Ramos (cell line): Measurements from ENCODE around the gene B4GALT1.

ENCODE experiments used
- in situ Hi-C: fragments of 300-500 bp; cut with MboI; formaldehyde crosslinking; loops from one replicate; pipeline ENCODE4 v1.14.3; 2022; ENCODE audit warnings: low sequenced_read_pairs; ENCODE audit not compliant: unreplicated experiment

Gene B4GALT1

DNA sequence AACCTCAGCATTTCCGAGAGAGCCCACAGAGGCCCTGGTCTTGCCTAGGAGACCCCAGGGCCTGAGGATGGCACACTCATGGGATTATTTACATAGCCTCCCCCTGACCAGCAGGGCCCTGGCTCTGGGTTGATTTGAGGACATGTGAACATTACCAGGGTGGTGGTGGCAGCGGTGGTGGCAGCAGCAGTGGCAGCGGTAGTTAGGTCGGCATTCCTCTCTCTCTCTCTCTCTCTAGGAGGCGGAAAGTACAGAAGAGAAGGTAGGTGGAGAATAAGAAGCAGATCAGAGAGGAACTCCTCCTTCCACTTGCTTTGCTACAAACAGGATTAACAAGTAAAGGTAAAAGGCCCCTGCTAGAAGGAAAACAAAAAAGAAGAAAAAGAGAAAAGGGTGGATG is 39.3 kb downstream of the B4GALT1 start:
- in situ Hi-C loops, result no loop called here

DNA sequence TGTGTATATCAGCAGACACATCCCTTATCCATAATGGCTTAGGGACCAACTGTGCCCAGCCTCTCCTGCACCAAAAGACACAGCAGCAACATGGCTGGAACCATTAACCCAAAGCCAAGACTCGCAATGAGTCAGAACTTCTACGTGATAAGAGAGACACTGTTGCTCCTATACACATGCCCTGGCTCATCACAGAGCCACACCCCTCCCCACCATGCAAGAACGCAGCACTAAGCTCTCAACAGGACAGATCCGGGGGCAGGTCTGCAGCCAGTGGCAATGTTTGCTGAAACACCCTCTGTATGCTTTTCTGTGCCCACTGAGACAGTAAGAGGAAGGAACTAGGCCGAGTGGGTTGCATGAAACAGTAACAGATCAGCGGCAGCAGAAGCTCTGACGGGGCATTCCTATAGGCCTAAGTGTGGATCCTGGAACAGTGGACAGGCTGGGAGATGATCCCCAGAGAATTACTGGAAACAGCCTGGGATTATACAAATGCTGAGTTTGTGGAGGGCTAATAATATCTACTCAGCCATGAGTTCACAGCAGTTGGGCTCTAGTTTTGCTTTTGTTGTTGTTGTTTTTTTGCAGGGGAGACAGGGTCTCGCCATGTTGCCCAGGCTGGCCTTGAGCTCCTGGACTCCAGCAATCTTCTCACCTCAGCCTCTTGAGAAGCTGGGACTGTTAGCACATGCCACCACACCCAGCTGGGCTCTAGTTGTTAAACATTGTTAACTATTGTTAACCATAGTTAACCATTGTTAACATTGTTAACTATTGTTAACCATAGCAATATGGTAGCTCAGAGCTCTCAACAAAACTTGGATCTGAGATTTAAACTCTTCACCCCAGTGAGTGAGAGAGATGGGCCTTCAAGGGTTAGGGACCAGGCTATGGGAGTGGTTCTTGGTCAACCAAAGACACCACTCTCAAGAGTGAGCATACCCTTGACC is 41.0 kb downstream of the B4GALT1 start:
- in situ Hi-C loops, result no loop called here

DNA sequence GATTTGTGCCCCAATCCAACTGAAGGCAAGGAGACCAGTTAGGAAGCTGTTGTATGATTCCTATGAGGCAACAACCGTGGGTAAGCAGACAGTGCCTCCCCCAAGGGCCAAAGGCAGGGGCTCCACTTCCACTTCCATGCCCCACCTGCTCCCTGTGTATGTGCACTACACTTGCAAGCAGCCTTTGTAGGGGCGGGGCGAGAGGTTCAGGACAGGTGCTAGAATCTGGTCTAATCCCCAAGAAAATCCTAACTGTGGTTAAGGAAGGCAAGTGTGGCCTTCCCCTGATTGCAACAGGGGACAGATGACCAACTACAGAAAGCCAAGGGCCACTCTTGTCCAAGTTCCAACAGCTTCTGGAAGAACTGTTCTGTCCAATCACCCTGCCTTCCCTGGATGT is 41.7 kb downstream of the B4GALT1 start:
- in situ Hi-C loops, result no loop called here

DNA sequence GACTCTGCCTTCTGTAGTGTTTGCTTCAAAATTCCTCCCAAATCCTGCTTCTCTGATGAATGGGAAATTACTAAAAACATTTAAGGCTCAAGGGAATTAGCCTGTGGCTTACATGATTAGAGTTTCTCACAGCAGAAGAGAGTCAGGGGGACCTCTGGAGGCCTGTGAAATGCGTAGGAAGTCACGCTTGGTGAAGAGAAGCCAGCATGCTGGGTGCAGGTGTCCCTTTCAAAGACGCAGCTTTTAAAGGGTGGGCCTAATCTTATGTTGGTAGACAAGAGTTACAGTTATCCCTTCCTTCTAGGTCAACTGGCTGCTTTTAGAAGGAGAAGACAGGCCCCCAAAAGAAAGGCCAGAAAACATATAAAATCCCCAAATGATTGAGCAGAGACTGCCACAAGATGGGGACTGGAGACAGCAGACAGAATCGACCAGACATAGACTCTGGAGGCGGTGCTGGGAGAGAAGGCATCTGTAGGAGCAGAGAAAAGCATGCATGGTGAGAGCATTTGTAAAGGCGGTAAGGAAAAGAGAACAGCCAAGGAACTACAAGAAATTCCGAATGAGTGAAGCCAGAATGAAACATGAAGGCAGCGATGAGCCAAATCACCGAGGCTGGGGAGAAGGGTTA is 42.3 kb downstream of the B4GALT1 start:
- in situ Hi-C loops, result no loop called here

DNA sequence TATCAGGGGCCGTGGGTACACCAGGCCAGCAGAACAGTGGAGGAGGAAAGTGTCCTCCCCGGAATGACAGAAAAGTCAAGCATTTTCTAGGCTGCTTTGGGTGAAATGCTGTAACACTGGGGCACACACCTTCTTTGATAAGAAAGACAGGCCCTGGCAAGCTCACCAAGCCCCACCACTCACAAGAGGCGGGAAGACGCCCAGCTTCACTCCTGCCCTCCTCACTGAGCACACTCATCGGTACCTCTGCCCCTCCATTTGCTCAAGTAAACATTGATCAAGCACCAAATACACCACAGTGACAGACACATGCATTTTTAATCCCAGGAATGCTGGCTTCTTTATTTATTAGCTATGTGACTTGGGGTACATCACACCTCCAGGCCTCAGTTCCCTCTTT is 43.1 kb downstream of the B4GALT1 start:
- in situ Hi-C loops, result no loop called here

DNA sequence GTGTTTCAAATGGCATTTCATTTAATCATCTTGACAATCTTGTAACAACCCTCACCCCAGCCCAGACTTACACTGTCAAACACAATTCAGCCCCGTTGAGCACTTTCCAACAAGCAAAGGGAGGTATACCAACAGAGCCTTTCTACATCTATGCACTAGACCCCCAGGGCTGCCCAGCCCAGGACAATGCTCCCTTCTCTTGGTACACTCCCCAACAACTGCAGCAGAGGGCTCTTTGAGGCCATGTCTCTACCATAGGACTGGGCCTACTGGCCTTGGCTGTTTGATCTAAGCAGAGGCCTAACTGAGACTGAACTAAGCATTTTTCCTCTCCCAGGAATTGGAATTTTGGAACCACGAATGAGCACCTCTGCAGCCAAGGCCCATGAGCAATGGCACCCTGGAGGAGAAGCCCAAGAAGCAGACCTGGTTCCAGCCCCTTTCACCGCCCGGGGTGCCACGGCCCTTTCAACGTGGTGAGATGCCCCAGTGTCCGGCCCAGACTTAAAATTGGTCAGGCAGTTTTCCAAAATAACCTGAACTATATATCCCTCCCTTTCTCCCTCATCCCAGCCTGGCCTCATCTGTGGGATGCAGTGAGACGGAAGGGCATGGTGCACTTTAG is 43.6 kb downstream of the B4GALT1 start:
- in situ Hi-C loops, result no loop called here

DNA sequence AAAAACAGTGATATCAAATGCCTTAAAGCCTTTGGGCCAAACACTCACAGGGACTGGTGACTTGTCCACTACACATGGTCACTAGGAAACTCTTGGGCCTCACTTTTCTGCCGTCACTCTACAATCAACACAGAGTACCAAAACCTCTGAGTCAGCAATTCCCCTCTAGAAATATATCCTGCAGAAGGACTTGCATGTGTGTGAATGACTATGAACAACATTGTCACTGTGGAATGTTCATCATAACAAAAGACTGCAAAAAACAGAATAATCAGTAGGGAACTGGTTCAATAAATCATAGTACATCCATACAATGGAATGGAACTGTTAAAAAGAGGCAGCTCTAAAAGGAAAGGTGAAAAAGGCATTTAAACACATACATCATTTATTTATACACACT is 46.5 kb downstream of the B4GALT1 start:
- in situ Hi-C loops, result no loop called here

DNA sequence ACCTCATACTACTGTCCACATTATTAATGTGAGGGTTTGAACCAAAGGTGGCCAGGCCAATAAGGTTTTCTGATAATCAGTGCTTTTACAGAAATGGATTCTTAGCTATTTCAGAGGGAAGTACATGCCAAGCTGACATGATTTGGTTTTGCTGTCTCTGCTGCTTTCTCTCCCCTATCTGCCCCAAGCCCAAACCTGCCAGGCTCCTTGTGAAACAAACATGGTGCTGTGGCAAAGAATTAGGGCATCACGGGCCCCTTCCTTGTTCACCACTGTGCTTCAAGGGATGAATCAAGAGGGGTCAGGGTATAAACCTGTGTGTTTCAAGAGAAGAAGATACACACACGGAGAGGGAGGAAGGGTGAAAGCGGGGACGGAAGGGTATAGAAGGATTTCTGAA is 49.3 kb downstream of the B4GALT1 start:
- in situ Hi-C loops, result no loop called here

DNA sequence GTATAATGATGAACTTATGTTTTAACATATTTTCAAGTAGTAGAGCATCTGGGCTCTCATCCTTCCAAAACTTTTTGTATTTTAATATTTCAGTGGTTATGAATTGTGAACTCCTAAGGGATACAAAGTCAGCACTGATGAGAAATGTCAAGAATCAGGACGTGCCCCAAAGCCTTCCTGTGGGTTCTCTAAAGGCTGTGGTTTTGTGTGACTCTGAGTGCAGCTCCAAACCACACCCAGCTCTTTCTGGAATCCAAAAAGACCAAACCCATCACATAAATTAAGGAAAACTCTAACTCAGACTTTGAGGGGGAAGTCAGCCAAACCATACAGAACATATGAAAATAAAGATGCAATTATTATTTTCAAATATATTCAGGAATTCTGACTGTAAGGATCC is 49.8 kb downstream of the B4GALT1 start:
- in situ Hi-C loops, result no loop called here

DNA sequence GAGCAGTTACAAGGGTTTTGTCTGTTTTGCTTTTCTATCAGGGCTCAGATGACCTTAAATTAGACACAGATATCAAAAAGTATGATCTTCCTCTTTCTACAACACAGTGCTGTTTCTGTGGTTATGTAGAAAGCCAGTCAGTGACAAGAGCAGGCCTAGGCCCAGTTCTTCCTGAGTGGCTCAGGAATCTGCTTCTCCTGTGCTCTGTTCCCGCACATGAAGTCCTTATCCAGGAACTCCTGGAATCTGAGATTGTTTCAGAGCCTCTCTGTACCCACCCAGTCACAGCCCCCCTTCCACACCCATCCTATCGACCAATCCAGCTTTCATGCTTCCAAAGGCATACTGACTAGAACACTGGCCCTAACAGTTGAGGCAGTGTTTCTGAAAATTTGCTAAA is 50.3 kb downstream of the B4GALT1 start:
- in situ Hi-C loops, result no loop called here

DNA sequence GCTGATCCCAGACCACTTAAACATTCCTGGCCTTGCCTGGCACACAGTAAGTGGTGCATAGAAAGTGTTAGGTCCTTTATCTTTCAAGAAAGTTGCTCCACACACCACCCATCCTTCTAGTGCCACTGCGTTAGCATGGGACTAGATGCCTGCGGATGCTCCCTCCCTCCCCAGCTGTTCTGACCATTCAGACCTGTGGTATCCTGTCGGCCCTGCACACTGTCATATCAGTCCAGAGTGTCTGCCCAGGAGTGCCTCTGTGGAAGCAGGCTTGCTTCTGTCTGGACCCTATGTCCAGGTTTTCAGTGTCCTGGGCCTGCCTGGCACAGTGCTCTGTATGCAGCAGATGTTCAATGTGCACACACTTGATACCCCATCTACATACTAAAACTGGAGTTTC is 52.4 kb downstream of the B4GALT1 start:
- in situ Hi-C loops, result no loop called here

DNA sequence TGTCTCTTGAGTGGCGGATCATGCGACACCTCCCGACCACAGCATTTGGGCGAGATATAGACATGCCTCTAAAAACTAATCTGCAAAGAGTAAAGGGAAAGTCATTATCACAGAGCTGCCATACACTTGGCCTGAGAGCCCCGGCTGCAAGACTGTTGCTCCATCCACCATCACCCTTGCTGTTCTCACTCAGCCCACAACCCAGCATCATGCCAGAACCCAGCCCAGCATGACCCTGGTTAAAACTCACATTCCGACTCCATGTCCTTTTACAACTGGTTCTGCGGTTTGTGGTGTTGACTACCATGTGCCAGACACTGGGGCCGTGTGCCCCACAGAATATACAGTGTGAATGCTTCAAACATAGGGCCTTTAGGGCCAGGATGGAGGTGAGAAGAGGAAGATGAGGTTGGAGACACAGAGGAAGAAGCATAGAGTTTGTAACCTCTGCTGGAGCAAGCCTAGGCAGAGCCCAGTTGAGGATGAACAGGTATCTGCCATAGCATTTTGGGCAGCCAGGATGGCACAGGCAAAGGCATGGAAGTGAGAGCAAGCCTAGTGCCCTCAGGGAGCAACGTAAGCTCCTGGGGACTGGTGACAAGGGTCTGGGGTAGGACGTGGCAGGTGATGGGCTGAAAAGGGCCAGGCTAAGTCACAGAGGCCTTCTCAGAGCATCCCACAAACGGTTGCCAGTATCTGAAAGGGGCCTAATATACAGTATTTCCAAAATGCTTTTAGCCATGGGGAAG is 53.2 kb downstream of the B4GALT1 start:
- in situ Hi-C loops, result no loop called here

DNA sequence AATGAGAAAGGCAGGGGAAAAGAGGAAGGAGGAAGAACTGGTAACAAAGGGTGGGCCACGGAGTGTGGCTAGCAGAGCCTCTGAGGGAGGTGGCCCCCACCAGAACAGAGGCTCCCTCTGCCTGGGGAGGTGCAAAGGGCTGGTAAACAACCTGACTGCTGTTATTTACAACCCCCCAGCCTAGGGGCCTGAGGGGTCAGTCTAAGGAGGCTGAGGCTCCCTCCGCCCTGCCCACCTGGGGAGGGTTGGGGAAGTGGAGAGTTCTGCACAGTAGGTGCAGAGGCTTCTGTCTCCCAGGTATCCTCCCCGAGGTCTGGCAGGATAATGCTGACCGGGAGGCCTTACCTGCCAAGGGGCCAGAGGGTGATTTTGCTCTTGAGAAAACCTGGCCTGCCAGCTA is 55.0 kb downstream of the B4GALT1 start:
- in situ Hi-C loops, result no loop called here

DNA sequence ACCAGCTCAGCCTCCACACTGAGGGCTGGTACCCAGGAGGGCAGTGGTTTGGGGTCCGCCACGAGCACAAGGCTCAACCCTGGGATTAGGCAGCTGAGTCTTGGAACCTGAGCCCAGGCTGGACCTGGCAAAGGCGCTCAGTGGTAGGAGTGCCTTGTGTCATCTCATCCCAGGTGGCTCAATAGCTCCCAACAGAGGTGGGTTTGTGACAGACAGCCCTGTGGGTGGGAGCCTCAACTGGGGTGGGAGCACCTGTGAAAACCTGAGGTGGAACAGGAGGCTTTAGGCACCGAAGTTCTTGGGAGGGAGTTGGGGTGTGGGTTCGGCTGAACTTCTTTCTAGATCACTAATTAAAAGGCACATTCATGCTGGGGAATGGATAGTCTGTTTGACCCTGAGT is 55.5 kb downstream of the B4GALT1 start:
- in situ Hi-C loops, result no loop called here

DNA sequence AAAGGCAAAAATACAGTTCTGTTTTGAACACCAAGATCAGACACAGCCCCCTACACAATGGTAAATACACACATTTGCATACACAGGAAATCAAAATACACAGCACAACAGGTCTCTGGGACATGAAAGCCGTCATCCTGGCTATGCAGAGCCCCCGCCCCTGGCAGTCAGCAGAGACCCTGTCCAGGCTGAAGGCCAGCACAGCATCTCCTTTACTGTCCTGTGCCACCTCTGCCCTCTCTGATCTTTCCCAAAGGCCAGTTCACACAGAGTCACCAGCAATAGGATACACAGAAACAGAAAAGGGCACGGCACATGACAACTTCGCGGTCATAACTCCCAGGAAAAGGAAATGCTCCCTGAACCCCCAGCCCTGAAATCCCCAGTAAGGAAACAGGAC is 56.5 kb downstream of the B4GALT1 start:
- in situ Hi-C loops, result no loop called here

DNA sequence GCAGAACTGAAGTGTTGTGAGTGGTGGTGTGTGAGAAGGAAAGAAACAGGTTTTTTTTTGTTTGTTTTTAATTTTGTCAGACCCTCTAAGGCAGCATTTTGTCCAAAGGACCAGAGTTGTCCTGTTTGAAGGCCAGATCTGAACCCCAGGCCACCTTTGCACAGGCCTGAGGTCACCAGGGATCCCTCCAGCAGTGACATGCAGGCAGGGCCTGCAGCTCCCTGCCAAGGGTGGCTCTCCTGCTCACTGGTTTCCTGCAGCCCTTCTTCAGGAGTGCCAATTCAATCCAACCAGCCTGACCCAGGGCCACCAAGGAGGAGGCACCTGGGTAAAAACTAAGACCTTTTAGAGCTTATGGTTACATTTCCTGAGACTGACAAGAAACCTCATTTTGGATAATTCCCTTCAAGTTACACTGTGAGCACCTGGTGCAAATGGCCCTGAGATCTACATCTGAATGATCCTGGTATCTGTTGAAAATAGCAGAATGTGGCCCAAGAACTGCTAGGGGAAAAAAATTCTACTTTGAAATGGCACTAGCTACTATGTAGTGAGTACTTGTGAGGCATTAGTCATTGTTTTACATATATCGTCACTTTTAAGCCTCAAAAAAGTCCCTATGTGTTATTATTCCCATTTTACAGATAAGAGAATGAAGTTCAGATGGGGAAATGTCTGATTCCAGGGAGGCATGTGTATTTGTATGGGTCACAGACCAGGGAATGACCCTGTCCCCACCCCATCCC is 57.1 kb downstream of the B4GALT1 start:
- in situ Hi-C loops, result no loop called here

DNA sequence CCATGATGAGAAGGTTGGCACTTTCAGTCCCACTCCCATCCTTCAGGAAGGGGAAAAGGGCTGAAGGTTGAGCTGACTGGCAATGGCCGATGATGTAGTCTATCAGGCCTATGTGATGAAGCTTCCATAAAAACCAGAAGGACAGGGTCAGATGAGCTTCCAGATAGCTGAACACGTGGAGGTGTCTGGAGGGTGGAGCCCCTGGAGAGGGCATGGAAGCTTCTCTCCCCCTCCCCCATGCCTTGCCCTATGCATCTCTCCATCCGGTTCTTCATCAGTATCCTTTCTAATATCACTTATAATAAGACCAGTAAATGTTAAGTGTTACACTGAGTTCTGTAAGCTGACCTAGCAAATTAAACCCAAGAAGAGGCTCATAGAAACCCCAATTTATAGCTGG is 58.0 kb downstream of the B4GALT1 start:
- in situ Hi-C loops, result no loop called here

DNA sequence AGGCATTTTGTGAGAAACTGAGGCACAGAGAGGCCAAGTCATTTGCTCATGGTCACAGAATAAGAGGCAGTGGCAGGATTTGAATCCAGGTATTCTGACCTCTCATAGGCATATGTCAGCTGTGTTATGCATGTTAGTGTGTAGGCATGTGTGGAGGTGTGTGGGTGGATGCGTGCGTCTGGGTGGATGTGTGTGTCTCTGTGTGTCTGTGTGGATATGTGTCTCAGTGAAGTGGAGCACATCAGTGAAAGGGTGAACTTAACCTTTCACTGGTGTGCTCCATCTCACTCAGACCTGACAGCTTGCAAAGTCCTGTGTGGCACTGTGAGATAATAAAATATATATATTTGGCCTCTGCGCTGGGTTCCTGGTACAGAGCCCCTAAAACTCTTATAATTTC is 58.7 kb downstream of the B4GALT1 start:
- in situ Hi-C loops, result no loop called here

DNA sequence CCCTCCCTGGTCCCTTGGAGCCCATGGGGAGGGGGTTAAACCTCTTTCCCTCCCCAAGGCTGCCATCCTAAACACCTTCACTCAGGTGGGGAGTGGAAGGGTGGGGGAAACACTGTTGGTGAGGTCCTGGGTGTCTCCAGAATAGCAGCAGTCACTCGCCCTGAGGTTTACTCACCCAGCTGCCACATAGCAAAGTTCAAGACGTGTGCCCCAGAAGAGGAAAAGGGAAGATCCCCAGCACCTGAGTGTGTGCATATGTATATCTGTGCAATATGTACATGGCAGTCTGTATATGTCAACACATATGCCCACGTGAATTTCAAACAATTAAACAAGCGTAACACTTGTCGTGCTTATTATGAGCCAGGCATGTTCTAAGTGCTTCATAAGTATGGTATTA is 59.4 kb downstream of the B4GALT1 start:
- in situ Hi-C loops, result no loop called here
